Mammary microvascular endothelial cell (primary cell): ENCODE data around the gene ST8SIA1. TPM values are rescaled to one million over a fixed set of nuclear protein-coding genes. Genes with fewer than 3 reads are reported as not detected.

Experiments used
- total RNA-seq: library from RNA; depleted of rRNA; stranded (reverse); fragments of >200 nt; gene quantifications from 2 replicates; pipeline ENCODE4 v1.2.3, GENCODE V29; 2015

Gene ST8SIA1, protein sequence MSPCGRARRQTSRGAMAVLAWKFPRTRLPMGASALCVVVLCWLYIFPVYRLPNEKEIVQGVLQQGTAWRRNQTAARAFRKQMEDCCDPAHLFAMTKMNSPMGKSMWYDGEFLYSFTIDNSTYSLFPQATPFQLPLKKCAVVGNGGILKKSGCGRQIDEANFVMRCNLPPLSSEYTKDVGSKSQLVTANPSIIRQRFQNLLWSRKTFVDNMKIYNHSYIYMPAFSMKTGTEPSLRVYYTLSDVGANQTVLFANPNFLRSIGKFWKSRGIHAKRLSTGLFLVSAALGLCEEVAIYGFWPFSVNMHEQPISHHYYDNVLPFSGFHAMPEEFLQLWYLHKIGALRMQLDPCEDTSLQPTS
- total RNA-seq: 0.25 TPM in 1 of 2 replicates, not detected in the other

DNA sequence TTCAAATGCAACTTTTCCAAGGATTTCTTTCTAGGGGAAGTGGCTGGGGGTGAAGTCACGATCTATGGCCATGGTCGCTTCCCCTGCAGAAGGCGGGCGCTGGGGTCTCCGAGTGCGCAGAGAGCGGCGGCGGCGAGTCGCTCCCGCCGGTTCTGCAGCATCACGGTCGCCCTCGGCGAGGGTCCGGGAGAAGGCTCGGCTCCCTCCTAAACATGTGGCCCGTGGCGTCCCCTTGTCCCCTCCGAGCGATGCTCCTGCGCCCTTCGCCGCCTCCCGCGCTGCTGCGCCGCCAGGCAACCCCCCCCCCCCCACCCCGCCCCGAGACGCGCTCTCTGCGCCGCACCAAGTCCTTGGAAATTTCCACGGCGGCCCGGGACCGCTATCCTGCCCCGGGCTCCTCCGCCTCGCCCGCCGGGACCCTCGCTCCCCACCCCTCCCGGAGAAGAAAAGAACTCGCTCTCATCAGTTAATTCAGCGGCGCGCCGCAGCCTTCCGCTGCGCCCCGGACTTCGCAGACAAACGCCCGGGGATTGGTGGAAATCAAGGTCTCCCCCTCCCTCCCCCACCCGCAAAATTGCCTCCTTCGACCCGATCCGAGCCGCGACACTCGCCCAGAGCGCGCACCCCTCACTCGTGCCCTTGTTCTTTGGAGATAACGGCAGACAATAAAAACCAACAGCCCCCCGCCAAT is at the start of gene ST8SIA1:
Gene ST8SIA1, minus strand, starts transcription at position 298 of the 691 bp plus-strand sequence. CDS start 475 bp downstream, outside the sequence.

Other genes starting within 250 kb of the ST8SIA1 start
- 15.3 and 17.2 TPM in 2 replicates for gene C2CD5, start 209.8 kb upstream of the ST8SIA1 start, total RNA-seq